HL-60/S4 (cell line): ENCODE results near the gene IL1RL1.

ENCODE experiments used
- in situ Hi-C: fragments of 300-500 bp; cut with MboI; formaldehyde crosslinking; loops from 2 replicates; pipeline ENCODE4 v1.14.3; 2022; ENCODE audit warnings: low sequenced_read_pairs

Gene IL1RL1

GRCh38 chr2:102334486-102334885, 23.1 kb downstream of the IL1RL1 start:
- in situ Hi-C loops = no loop called here

GRCh38 chr2:102335871-102336366, 24.6 kb downstream of the IL1RL1 start:
- in situ Hi-C loops = no loop called here

DNA sequence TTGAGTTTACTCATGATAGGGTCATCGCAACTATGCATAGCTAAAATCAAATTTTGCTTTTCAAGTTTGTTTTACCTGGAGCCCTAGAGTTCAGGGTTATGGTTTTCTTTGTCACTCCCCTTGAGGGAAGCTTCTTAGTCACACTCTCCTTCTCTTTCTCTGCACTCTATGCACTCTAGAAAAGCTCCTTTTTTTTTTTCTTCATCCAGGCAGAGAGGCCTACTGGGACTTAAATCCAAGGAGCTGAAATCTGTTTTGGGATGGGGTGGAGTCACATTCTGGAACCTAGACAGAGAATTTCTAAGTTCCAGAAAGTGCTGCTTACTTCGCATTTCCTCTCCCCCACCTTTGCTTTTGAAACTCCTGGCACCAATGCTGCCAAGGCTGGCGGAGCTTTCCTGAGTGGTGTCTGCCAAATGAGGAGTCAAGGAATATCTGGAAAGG, 25.2 kb downstream of the IL1RL1 start:
- in situ Hi-C loops = no loop called here

GRCh38 chr2:102337012-102337411, 25.6 kb downstream of the IL1RL1 start:
- in situ Hi-C loops = no loop called here

- in situ Hi-C loops = no loop called here
These were observed 26.4 kb downstream of the IL1RL1 start for GRCh38 chr2:102337481-102338386.

GRCh38 chr2:102340778-102341177, 29.4 kb downstream of the IL1RL1 start:
- in situ Hi-C loops = no loop called here

GRCh38 chr2:102342888-102343287, 31.5 kb downstream of the IL1RL1 start:
- in situ Hi-C loops = no loop called here

- in situ Hi-C loops = no loop called here
These were observed 33.0 kb downstream of the IL1RL1 start for GRCh38 chr2:102344397-102344796.

GRCh38 chr2:102345329-102345920, 34.1 kb downstream of the IL1RL1 start:
- in situ Hi-C loops = no loop called here

DNA sequence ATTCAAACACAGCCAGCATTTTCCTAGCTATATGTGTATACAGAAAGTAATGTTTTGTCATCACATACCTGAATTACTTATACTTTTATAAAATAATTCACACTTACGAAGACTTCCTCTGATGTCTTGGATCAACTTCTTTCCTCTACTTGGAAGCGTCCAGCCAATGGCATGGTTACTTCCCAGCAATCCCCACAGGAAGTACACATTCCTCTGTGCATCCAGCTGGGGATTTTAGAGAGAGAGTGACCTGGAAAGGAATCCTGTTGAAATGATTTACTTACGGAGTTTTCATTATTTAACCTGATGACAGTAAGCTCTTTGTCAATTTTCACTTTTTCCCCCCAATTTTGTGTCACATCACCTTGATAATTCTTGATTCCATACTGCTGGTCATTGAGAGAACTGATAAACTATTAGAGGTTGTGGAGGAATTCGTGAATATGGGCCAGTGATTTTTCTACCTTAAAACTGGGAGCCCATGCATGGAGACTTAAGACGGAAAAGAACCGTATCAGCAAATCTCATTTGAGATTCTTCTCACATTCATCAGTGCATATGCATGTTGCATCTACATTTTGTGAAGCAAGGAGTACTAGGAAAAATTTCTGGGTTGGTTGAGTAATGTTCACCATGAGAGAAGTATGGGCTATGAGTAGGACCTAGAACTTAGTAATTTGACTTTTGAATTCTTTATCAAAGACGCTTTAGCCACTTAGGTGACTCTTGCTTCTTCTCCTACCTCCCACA, 35.2 kb downstream of the IL1RL1 start:
- in situ Hi-C loops = no loop called here

DNA sequence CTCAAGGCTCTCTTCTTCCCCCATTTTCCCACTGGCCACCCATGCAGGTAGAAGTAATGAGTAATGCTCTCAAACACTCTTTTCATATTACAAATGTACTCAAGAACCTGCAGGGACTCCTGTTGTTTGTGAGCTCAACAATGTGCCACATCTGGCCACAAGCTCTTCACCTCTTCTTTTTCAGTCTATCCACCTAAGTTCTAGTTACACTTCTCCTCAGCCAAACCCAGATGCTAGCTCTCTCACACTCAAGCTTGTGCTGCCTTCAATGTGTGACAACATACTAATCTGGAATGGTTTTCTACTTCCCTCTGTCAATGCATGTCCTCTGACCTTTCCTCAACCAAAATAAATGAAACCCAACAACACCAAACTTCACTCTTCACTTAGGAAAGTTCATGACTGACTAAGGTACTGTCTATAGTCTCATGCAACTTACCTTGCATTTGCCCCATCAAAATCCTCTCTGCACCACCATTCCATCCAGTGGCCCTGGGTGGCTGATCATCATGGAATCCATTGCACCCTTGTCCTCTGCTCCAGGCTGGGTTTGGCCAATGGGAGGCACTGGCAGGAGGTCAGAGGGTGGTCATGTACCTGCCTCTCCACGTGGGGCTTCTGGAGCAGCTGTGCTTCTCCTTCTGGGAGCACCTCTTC, 38.9 kb downstream of the IL1RL1 start:
- in situ Hi-C loops = no loop called here

GRCh38 chr2:102355526-102356380, 44.4 kb downstream of the IL1RL1 start, which contains the start of gene IL18R1:
TSS of gene IL18R1 (plus strand) at chr2:102355796. CDS start at chr2:102362661, 6,865 bp downstream.
- in situ Hi-C loops = loop anchor here (5.0 kb wide), 1 partner anchor 103 kb away; no protein-coding TSS in a partner anchor

GRCh38 chr2:102356381-102356712, 45.0 kb downstream of the IL1RL1 start:
- in situ Hi-C loops = loop anchor here (5.0 kb wide), 1 partner anchor 104 kb away; no protein-coding TSS in a partner anchor

DNA sequence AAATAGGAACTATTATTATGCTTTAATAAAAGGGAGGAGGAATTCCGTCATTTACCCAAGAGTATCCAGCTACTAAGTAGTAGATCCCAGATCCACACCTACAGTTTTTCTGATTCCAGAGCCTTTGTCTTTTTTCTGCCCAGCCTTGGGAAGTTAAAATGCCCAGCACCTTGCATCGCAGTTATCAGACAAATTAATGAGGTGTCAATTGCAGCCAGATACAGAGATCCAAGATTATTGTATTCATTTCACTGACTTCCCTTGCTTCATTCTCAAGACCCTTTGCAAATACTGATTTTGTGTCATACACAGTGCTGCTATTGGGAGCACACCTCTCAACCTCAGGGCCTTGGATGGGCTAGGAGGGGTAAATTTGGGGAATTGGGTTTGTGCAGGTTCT, 45.4 kb downstream of the IL1RL1 start:
- in situ Hi-C loops = loop anchor here (5.0 kb wide), 1 partner anchor 104 kb away; no protein-coding TSS in a partner anchor

GRCh38 chr2:102357937-102358336, 46.6 kb downstream of the IL1RL1 start:
- in situ Hi-C loops = loop anchor here (5.0 kb wide), 1 partner anchor 106 kb away; no protein-coding TSS in a partner anchor

GRCh38 chr2:102358496-102358895, 47.1 kb downstream of the IL1RL1 start:
- in situ Hi-C loops = loop anchor here (5.0 kb wide), 1 partner anchor 106 kb away; no protein-coding TSS in a partner anchor

DNA sequence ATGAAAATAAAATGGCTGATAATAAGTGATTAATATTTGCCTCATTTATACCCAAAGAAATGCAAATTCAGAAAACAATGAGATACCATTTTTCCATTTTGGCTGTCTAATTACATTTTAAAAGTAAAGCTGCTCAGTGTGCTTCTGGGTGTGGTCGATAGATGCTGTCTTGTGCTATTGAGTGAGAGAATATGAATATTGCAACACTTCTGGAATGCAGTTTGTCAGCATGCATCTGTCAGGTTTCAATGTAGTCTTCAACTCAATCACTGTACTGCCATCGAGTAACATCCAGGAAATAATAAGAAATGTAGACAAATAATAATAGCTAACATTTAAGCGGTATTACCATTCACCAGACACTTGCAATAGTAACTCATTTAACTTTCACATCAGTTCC, 48.2 kb downstream of the IL1RL1 start:
- in situ Hi-C loops = loop anchor here (5.0 kb wide), 1 partner anchor 107 kb away; no protein-coding TSS in a partner anchor

GRCh38 chr2:102361632-102362241, 50.4 kb downstream of the IL1RL1 start:
- in situ Hi-C loops = no loop called here

GRCh38 chr2:102365763-102366162, 54.4 kb downstream of the IL1RL1 start:
- in situ Hi-C loops = no loop called here
